Suppressor macrophage treated with lipopolysaccharide for 1 hour (primary cell): ENCODE measurements around the gene APPL2.

Experiments used
- DNase-seq, 3 donors: peaks; one replicate each; pipeline ENCODE4 v3.0.0-alpha.2; 2020 to 2022

The APPL2 gene

DNA sequence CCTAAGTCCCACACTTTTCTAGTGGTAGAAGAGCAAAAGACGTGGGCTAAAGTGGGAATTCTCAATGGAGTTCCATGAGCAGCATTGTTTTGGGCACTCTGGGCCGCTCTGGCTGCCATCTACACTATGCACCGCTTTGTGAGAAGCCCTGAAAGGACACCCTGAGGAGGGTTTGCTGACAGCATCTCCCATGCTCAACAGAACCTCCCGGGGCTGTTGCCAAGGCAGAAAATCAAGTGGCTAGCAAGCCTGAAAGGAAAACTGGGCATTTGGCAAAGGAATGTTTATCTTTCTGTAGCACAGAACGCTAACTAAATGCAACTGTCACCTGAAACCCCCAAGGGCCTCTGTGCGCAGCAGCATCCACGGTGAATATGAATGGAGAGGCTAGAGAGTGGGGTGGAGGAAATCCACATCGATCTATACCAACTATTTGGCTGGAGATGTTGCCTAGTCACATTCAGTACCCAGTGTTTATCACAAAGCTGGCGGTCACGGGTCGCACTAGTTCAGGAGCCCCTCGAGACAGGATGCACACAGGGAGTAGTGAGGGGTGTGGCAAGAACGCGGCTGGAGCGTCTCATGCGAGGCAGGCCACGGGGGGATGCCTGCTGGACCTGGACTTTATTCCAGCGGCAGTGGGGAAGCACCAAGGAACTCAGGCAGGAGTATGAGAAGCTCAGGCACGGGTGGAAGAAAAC is 14.2 kb downstream of the APPL2 start:
- no peak for DNase-seq

DNA sequence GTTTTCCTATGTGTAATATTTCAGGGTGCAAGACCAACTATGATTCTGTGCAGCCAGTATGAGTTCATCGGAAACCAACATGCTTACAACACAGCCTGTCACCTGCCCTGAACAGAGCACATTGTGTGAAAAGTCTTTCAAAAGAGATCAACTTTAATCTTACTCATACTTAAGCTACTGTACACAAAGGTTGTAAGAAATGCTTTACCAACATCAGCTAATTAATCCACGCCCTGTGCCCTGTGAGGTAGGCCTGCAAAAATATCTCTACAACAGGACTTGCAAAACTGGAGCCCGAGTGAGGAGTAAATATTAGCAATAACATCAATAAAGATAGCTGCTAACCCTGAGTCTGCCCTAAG is 15.1 kb downstream of the APPL2 start:
- DNase-seq, result no peak

DNA sequence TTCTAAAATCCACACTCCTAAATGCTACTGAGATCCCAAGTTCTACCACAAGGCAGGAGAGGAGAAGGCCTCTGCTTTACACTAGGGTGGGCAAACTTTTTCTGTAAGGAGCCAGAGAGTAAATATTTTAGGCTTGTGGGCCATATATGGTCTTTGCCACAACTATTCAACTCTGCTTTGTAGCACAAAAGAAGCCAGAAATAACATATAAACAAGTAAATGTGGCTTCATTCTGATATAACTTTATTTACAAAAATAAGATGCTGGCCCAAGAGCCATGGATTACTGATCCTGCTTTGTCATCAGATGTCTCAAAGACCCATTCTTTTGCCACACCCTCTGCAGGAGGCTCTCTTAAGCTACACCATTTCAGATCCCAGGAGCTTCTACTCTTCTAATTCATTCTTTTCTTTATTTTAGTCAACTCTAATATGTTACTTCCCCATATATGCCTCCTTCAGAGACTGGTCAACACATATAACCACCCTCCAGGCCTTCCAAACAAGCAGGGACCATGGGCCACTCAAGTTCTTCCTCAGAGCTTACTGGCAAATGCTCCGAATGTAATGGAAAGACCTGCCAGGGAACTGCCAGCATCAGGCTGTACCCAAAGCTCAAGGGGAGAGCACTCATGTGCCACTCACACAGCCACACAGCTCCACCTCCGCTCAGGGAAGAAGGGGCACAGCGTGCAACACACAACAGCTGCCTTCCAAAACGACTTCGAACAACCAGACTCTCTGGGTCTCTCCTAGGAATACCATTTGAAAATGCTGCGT is 15.6 kb downstream of the APPL2 start:
- no peak for DNase-seq

DNA sequence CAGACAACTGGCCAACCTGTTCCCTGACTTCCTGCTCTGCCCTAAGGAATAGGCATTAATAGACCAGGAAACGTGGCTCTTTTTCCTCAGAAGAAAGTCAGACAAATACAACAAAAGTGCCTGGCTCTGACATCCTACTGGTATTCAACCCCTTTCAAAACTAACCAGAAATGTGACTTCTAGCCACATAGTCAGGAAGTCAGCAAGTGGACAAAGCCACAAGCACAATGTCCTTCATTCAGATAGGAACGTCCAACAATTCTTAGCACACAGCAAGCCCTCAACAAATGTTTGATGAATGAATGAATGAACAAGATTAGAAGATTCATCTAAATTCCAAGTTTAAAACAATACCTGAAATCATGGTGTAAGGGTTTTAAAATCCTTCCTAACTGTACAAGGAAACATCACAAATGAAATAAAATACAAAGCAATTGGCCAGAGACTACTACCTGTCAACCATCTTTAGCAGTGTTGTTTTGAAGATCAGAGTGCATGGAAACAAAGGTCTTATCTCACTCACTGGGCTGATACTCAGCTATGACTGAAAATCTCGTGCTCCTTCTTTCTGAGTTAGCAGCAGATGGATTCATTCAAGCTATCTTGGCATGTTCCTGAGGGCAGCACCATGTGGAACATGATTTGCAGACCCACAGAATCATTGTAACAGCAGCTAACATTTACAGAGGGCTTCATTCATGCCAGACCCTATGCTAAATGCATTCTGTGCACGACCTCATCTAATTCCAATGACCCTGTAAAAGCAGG is 16.5 kb downstream of the APPL2 start:
- DNase-seq, result no peak

DNA sequence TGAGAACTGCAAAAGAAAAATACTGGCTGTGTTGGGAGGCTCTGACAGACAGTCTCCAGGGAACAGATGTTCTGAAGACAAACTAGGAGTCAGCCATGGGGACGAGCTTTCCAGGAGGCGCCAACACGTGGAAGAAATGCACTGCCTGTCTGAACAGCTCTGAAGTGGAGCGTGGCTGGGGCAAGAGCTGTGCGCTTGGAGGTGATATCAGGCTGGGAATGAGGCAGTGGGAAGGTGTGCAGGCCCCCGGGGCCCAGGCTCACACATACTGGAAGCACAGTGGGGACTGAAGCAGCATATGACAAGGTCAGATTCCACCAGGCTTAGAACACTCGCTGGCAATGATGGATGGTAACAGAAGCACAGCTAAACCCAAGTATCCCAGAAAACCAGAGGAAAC is 17.5 kb downstream of the APPL2 start:
- DNase-seq, result no peak

DNA sequence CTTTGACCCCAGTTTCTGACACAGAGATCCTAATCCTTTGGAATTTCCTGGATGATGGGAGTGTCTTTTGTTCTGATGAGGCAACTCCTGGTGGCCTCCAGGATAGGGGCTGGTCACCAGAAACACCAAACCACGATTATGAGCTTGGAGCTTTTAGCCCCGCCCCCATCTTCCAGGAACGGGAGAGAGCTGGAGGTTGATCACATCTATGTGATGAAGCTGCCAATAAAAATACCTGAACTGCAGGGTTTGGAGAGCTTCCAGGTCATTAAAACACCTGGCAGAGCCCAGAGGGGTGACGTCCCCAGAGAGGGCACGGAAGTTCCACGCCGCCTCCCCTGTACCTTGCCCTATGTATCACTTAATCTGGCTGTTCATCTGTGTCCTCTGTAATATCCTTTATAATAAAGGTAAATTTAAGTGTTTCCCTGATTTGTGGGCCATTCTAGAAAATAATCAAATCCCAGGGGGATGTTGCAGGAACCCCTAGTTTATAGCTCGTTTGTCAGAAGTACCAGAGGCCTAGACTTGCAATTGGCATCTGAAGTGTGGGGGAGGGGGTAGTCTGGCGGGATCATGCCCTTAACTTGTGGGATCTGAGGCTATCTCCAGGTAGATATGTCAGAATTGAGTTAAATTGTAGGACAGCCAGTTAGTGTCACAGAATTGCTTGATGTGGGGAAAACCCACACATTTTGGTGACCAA is 21.2 kb downstream of the APPL2 start:
- DNase-seq, result no peak

DNA sequence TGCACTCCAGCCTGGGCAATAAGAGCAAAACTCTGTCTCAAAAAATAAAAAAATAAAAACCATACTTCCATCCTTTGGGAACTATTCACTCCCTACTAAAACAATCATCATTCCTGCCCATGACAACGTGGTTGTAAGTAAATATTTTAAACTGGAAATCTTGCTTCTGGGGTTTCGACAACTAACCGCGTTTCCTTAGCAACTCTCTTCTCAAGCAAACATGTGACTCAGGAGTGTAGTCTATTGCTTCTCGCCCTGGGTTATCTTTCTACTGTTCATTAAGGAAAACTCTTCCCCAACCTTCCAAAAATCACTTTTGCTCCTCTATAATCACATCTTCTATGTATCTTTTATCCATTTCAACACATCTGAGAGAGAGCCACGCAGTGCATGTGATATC is 21.8 kb downstream of the APPL2 start:
- DNase-seq, result no peak

DNA sequence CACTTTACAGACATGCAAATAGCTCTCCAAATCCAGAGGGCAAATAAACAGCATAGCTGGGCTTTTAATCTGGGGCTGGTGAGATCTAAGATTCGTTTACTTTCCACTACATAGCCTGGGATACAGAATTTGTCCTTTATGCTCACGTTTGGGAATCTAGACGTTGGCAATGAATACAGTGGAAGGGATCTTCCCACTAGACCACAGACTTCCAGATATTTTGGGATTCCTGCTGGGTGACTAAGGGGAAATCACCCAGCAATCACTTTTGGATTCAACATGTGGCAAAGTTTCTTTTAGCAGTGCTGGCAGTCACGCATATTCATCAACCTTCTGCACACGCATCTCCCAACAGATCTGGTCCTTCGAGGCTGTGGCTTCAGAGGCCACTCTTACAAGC is 23.5 kb downstream of the APPL2 start:
- no peak for DNase-seq

DNA sequence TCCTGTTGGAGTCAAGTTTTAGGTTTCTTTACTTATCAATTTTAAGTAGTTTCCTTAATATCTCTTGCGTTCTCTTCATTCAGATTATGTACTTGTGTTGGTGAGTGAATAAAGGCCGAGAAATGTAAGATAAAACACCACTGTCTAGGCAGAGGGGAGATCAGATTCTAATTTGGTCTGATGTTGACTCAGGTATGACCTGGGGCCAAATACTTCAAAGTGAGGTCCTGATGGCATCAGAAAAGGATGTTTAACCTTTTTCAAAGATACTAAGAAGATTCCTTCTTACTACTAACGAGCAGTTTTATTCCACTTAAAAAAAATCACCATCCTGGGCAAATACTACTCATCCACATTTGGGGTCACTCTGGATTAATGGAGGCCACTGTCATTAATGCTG is 26.9 kb downstream of the APPL2 start:
- no peak for DNase-seq

DNA sequence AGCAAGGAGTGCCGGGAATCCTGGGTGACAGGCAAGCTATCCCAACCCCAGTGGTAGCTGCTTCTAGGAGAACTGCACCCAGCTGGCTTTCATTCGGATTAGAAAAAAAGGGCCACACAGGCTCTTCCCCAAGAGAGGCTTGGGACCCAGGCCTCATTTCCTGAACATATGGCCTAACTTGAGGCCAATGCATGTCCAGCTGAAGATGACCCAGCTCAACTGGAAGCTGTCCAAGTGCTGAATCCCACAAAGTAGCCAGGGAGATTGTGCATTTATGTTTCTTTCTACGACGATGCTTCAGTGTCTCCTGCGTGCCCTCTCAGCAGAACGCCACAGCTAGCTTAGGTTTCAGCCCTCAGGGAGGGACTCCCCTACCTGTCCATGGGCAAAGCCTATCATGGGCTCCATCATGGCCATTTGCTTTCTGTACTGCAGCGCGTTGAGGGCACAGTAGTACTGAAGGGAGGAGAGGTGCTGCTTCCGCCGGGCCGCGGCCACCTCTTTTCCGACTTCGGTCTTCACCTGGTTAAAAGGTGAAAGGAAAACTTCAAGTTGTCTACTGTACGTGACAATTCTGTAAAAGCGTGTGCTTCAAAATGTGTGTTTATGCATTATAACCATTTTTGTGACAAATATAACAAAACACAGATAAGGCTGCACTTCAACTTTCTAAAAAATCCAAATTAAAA is 29.1 kb downstream of the APPL2 start:
- no peak for DNase-seq

DNA sequence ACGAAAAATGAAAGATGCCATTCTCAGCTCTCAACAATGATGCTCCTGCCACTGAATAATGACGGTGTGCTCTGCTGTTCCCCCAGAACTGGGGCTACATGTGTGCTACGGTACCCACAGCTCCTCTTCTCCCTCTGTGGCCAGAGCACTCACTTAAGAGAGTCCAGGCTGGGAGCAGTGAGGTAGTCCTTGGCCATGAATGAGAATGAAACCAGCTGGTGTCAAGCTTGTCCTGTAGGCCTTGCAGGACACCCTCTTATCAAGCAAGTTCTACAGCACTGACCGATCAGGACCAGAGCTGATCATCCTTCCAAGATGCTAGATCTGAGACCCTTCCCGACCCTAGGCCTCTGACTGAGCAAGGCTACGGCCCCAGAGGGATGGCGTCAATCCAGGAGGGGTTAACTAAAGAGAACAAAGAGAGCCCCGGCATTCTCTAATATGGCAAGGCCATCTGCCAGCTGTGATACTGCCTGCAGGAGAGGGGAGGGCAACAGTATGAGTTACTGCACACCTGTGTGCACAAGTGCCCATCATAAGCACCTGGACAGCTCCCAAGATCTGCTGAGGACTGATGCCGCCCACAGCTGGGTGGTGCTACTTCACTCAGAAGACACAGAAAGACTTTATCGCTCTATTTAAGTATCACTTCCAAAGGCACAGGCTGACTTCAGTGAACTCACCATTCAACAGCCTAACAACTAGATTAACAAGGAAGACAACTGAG is 30.5 kb downstream of the APPL2 start:
- no peak for DNase-seq

DNA sequence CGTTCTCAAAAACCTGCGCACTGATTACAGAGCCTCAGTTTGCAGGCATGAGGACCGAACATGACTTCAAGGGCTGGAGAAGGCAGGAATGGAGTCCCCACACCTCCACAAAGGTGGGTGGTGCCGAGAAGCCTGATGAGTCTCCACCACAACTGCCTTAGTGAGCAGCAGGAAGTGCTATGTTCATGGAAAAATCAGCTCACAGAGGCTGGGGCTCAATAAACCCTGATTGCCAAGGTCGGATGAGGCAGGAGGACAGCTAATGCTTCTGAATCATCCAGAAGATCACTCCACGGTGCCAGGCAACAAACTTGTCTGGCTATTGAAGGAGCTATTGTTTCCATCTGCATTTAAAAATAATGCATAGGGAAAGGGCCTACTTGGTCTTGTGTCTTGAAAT is 31.1 kb downstream of the APPL2 start:
- no peak for DNase-seq

DNA sequence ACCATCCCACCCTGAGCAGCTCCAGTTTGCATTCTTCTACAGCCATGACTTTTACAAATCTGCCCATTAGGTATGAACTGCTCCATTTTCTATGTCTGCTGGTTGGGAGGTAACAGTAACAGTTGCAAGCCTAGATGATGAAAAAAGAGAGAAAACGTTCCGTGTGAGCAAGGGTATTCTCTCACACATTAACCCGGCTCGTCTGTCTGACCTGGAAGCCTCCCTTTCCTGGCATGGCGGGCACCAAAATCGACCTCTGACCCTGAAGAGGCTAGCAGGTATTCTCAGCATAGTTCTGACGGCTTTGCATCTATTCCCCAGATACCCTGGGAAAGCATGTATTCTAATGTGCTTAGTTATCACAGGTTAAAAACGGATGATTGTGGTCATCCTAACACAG is 31.8 kb downstream of the APPL2 start:
- DNase-seq, result no peak

DNA sequence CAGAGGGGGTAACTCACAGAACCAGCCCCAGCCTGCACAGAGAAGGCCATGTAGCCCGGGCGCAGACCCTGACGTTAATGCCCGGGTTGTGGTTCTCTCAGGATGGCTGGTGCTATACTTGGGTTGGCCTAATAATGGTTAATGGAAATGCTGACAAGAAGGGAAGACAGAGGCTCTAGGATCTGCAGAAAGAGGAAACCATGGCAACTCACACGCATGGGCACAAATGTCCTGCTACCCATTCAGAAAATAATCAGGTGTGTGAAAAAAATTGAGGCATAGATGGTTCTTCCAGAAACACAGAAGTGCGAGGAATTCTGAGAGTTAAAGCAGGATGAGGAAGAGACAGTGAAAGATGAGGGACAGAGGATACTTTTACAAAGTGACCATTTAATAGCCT is 33.8 kb downstream of the APPL2 start:
- DNase-seq, result no peak

DNA sequence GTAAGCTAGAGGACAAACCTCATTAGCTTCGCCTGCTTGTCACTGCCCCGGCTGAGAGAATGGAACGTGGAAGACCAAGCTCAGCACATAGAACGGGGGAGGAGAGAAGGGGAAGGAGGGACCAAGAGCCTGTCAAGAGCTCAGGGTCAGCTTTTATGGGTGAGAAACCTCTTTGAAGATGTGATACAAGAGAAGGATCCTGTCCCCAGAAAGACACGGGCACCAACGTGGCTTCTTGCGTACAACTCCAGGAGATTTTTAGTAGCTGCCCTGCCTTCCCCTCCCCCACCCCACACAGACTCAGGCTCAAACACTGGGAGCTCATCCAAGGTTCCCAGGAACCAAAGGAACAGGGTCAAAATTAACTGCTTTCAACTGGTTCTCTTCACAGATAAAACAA is 34.7 kb downstream of the APPL2 start:
- DNase-seq, result no peak

DNA sequence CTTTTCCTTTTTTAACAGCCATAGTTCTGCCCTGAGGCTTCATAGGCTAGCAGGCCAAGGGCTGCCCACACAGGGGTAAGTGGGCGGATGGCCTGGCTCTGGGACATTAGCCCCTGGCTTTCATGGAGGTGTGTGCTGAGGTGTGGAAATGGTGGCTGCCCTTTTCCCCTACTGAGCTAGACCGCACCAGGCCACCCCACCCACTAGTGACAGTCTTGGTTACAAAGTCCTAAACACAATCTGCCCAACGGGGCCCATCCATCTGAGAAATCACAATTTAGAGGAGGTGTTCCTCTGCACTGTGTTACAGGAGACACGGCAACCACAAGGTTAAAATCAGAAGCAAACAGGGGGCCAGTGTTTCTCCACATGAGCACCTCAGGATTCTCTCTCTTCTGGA is 35.6 kb downstream of the APPL2 start:
- DNase-seq, result no peak

DNA sequence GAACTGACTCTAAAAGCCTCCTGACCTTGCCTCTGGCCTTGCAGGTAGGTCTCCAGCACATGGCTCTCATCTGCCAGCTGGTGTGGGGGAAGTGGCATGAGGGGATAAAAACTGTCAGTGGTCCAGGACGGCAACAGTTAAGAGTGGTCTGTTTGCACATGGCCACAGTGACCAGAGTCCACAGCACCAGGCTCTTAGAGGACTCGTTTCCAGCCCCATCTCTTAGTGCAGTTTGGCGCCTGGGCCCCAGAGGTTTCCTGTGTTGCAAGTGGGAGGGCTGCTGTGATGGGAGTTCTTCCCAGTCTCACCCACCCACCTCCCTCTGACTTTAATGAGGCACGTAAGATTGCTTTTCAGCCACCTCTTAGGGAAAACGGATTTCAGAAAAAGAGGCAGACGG is 37.0 kb downstream of the APPL2 start:
- DNase-seq, result no peak

DNA sequence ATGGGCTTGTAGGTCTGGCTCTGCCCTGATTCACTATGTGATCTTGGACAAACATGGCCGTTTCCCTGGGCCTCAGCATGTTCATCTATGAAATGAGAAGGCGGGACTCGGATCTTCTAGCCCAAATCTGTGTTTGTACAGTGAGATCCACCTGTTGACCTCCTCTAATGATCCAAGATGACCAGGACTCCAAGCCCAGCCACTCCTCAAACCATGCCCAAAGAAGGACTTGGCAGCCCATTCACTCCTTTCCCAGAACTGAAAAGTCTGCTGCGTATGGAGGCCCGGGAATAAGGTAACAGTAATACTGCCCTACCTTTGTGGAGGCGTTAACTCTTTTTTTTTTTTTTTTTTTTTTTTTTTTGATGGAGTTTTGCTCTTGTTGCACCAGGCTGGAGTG is 39.9 kb downstream of the APPL2 start:
- DNase-seq, result no peak

DNA sequence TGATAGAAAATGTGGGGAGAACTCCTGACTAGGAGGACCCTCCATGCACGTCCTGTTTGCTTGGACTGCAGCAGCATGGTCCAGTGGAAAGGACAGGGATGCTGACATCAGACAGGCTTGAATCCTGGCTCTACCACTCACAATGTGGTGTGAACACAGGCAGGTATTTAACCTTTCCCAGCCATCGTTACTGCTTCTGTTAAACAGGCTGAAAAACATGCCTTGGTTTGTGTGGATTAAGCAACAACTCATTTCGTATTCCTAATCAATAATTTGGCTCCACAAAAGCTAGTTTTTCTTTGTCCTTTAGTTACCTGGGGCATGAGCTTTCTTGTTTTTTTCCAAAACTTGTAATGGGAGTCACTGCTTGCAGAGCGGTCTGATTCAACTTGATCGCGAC is 41.0 kb downstream of the APPL2 start:
- DNase-seq, result no peak

DNA sequence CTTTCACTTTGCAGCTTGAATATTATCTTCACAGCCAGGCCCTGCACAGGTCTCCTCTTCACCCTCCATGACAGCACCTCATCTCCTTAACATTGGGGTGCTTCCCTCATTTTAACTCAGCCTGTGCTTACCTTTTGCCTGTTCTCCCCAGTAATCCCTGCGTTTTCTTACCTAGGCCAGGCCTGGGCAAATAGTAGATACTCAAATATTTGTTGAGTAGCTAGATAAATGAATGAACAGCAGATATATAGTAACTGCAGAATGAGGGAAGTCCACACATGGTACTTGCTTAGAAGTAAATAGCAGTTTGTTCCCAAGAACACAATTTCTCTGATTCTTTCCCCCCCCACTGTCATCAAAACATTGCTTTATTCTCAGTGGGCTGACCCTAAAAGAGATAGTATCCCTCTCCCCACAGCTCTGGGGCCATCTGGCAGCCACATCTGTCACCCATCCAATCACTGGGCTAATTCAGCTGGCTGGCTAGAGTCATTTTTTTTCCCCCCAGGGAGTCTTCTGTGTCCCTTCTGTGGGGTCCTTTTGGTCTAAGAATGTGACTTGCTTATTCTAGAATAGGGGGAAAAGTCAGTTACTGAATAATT is 43.2 kb downstream of the APPL2 start:
- no peak for DNase-seq

DNA sequence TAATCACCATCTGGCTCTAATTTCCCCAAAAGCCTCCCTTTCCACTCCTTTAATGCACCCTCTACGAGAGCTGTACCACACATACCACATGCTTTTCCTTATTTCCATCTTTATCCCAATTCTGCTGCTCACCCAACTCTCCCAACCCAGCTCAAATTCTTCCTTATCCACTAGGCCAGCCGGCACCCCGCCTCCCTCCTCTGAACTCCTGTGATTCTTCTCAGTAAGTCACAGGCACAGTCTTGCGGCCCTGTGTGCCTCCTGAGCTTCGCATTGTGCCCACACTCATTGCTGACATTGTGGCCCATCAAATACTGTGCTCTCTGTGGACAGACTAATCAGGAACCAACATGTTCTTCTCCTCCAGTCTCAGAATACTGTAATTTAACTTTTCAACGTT is 45.4 kb downstream of the APPL2 start:
- DNase-seq, result no peak

DNA sequence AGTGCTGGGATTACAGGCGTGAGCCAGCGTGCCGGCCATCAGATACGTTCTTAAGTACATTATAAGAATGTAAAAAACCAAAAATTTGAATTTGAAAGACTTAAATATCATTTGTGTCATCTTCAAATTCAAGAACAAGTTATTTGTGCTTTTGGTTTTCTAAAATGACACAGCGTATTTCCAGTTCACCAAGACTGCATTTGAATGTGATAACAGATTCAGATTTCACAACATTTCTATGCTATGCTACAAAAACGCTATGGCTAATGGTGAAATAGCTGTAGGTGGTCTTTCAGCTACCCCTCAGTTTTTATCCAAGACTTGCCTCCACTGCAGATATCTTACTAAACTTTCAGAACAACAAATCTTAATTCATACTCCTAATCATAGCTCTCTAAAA is 46.7 kb downstream of the APPL2 start:
- DNase-seq, result no peak
